GM19099 (cell line): Measurements from ENCODE around the gene LRFN5.

Source experiments
- POLR2A ChIP-seq: IDR thresholded peaks from 3 replicates; pipeline ENCODE4 v1.6.1; 2011; ENCODE audit warnings: low read depth; ENCODE audit not compliant: insufficient read length; ENCODE audit errors: extremely low read depth

LRFN5 gene

DNA sequence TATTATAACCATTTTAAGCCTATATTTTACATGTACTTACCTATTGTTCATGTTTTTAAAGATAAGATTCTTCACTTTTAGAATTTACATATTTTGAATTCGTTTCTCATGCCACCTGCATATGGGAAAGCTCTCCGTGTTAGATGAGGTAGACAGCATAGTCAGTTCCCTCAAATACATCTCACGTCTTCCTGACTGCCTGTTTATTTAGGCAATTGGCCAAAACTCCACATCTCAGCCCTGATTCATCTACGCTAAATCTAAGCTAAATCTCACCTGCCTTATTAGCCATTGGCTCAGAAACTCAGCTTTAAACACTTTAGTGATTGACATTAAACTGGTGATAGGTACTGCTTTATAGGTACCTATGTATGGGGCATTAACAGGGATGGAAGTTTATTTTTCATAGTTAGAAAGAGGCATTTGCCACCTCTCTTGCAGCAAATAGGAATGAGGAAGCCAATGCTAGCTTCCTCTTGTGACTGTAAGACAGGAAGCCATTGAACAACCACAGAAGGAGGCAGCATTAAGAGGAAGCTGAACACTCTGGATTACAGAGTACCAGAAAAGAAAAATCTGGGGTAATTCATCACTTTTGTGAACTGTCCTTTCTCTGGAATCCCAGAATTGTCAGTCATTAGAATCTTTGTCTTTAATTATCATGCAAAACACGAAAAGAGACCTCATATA is 111.9 kb downstream of the LRFN5 start:
- TF ChIP-seq POLR2A, result no peak

- no peak for TF ChIP-seq POLR2A
Observed at GRCh38 chr14:41739203-41739602, 132.5 kb downstream of the LRFN5 start.

GRCh38 chr14:41743140-41743539 is 136.5 kb downstream of the LRFN5 start:
- TF ChIP-seq POLR2A, result no peak

DNA sequence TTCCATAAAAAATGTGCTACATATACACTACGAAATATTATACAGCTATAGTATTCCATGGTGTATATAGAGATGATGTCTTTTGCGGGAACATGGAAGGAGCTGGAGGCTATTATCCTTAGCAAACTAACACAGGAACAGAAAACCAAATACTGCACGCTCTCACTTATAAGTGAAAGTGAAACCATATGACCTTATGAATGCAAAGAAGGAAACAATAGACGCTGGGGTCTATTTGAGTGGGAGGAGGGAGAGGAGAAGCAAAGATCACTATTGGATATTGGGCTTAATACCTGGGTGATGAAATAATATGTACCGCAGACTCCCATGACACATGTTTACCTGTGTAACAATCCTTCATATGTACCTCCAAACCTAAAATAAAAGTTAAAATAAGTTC is 142.8 kb downstream of the LRFN5 start:
- no peak for TF ChIP-seq POLR2A

DNA sequence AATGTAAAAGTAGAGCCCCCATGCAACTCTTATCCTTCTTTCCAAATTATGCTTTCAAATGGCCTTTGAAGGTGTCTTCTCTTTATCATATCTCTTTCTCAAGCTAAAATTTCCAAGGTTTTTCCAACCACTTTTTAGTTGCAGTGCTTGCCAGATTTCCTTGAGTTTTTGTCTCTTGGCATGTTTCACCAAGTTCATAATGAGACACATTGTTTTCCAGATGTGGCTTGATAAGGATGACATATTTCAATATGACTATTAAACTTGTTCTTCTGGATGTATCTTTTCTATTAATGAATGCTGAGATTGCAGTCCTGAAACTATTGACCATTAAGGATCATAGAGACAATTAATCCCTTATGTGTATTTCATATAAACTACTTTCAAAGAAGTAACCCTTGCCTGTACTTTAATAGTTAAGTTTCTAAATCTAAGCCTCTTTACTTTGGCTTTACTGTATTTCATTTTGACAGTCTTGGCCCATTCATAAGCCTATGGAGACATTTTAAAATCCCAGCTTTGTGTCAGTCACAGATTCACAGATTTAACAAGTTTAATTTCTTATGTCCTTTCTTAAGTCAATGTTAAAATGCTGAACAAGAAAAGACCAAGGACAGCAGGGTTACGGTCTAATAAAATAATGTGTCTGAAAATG is 151.5 kb downstream of the LRFN5 start:
- no peak for TF ChIP-seq POLR2A

DNA sequence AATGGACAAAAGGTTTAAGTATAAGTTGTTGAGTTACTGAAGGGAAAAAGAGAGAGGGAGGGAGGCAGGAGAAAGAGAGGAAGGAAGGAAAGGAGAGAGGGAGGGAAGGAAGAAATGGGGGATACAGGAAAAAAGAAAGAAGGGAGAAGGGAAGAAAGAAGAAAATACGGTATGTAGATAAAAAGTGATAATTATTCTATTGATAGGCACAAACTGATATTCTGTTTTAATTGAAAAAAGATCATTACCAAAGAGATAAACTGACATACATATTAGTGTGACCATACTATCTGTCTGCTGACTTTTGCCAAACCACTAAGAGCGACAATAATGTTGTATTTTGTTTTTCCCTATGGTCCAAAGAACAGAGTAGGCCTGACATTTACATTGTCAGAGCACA is 154.5 kb downstream of the LRFN5 start:
- TF ChIP-seq POLR2A, result no peak

DNA sequence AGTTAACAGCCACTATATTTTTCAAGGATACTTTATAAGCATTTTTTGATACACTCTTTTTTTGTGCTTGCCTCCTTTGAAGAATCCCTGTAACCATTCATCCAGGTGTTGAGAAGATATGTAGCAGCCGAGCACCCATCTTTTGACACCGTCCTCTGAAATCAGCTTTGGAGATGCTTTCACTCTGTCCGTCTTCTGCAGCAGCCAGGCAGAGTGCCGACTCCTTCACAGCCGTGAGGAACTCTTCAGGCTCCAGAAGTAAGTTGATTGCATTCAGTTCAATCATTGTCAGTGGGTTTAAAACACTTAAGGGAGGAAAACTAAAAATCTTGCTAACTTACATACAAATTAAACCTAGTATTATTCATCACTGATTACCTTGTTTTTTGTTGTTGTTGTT is 160.1 kb downstream of the LRFN5 start:
- no peak for TF ChIP-seq POLR2A

- no peak for TF ChIP-seq POLR2A
Observed at GRCh38 chr14:41773536-41774279, 167.0 kb downstream of the LRFN5 start.

DNA sequence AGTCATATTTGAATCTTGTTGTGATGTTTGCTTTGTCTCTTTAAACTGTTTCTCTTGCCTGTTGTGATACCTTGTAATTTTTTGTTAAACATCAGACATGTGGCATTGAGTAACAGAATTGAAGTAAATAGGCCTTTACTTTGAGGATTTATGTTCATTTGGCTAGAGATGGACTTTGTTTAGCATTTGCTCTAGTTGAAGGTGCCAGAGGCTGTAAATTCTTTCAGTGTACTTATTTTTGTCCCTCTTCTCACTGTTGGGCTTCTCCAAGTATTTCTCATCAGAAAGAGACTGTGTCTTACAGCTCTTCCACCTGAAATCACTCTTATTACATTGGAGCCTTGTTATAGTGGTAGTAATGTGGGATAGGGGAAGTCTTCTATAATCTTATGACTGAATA is 175.8 kb downstream of the LRFN5 start:
- no peak for TF ChIP-seq POLR2A

DNA sequence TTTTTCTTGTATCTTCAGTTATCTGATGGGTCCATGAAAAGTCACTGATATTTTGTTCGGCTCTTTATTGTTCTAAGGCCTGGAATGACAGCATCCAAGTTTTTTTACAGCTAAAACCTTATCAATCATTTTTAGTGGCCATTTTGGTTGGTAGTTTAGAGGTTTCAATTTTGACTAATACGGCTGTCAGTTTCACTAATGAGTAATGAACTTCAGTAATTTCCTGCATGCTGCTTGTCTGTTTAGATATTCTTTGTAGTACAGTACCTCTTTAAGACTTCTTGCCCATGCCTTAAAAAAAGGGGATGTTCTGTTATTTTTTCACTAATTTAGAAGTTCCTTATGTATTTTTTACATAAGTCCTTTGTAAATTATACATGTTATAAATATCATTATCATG is 176.7 kb downstream of the LRFN5 start:
- no peak for TF ChIP-seq POLR2A

- TF ChIP-seq POLR2A, result no peak
Observed at GRCh38 chr14:41785696-41786095, 179.0 kb downstream of the LRFN5 start.

DNA sequence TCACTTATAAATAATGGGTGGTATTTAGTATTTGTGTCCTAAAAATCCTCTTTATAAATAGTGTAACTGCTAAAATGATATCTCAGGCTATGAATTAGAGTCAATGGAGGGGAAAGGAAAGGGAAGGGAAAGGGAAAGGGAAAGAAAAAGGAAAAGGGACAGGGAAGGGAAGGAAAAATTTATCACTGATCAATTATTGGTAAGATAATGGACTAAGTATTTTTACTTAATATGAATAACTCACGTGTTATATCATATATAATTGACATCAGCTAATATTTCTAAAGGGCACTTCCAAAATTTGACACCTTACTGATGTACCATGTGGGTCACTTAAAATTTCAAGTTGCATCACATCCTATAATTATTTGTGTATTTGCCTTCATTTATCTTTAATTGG is 193.1 kb downstream of the LRFN5 start:
- no peak for TF ChIP-seq POLR2A

DNA sequence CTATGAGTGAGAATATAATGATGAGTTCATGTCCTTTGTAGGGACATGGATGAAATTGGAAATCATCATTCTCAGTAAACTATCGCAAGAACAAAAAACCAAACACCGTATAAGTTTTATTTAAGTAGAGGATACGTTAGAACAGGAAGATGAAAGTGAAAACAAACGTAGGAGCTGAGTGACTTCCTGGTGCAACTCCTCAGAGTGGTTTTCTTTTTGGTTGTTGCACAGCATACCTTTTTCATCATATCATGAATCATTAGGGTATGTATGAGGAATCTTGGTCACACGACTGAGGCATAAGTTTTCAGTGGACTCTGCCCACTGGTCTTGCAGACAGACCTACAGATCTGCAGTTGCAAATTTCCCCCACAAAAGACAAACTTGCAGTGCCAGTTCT is 199.0 kb downstream of the LRFN5 start:
- TF ChIP-seq POLR2A, result no peak

GRCh38 chr14:41806366-41806975 is 199.8 kb downstream of the LRFN5 start:
- no peak for TF ChIP-seq POLR2A

DNA sequence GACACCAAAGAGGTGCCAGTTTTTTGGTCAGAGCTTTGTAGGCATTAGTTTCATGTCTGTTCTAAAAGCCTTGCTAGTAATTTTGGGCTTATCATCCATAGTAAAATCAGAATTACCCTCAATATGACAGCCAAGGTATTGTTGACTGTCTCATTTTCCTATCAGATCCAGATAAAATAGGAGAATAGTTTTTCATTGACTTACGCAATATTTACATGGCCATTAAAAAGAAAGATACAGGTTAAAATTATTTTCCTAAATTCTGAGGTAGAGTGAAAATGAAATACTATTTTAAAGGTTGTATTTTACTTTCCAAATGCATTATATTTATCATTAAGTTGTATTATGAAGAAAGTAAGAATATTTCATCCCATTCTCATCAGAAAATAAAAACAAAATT is 203.7 kb downstream of the LRFN5 start:
- no peak for TF ChIP-seq POLR2A

- no peak for TF ChIP-seq POLR2A
Observed at GRCh38 chr14:41817626-41818025, 210.9 kb downstream of the LRFN5 start.
